ENCODE data around the gene EPHB1. TPM values are rescaled to one million over a fixed set of nuclear protein-coding genes. Genes with fewer than 3 reads are reported as not detected.

Gene EPHB1
- polyA plus RNA-seq, 3 donors: 0.06 to 0.55 TPM; not detected in 1

DNA sequence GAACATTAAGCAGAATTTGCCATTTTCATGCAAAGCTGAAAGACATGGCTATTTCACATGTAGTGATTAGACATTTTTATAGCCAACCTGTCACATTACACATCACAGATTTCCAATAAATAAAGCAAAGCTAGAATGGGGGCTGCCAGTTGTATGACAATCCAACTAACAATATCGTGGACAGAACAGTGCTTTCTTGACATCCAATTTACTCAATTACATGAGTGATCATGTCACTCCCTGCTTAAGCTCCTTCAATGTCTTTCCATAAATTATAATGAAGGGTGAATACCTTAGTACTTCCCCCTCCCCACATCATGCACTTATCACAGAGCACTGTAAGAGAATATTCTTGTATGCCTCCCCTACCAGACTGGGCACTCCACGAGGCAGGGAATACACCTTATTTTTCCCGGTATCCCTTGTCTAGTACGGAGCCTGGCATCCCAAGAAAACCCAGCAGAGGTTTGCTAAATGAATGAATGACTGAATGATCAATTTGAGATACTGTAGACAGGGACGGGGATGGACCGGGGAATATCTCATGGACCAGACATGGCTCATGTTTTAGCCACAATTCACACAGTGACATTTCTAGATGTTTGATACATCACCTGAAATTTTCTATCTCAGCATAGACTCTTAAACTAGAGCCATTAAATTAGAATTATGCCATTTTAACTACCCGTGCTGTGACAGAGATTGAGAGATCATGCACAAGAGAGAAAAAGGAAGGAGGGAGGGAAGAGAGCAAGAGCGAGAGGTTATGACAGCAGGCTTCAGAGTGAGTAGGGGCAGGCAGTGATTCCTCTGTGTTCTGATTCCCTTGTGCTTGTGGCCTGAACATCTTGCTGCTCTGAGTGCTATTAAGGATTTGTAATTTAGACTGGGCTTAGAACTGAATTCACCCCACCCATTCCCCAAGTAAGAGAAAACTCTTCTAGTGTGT lies 77.7 kb downstream of the EPHB1 start:
- intact Hi-C loops (cut with micrococcal nuclease): no loop called here
- H3K4me3 Mint-ChIP-seq: no peak overlapping the region
- Histone ChIP-seq H3K79me2 (ENCODE audit: insufficient read depth, low read length) (no peaks in the 10 kb centered on the region), H3K36me3 (replicated peaks in 1 of 2; ENCODE audit: control insufficient read depth in 1 of 2, insufficient read depth in 2 of 2, low read length in 2 of 2) (no peaks in the 10 kb centered on the region), H3K27ac (ENCODE audit: low read depth in 1 of 2, low read length in 2 of 2) (no peak overlapping the region), H3K27me3 (ENCODE audit: control insufficient read depth in 2 of 2, insufficient read depth in 2 of 2, low read length in 2 of 2) (no peaks in the 10 kb centered on the region), H3K4me2 (replicated peaks; ENCODE audit: extremely low read depth, low read length, poor library complexity, severe bottlenecking) (no peak overlapping the region), H3K4me3 (replicated peaks in 1 of 3; ENCODE audit: low read depth in 2 of 3, low read length in 3 of 3) (no peak overlapping the region), H3K9me3 (replicated peaks in 1 of 2; ENCODE audit: control insufficient read depth in 1 of 2, insufficient read depth in 1 of 2, low read length in 2 of 2) (no peaks in the 10 kb centered on the region), H3K9ac (ENCODE audit: insufficient read depth, low read length, poor library complexity, severe bottlenecking) (no peak overlapping the region), H2AFZ (ENCODE audit: insufficient read depth, low read depth, low read length, poor library complexity, severe bottlenecking) (no peak overlapping the region), H4K20me1 (ENCODE audit: insufficient read depth, low read length) (no peaks in the 10 kb centered on the region), H3K4me1 (ENCODE audit: control insufficient read depth in 1 of 2, insufficient read depth in 2 of 2, low read length in 2 of 2) (no peaks in the 10 kb centered on the region)
- peaks cover 3 to 6% (median 4%) of the 10 kb centered on the region in 3 donors for H3K27me3 Mint-ChIP-seq (ENCODE audit: low read depth in 3 of 3)
- H3K27ac Mint-ChIP-seq: peak overlapping the region in 1 of 7 donors; percentile 10
- peaks cover 0 to 3% (median 0%) of the 10 kb centered on the region in 7 donors for H3K9me3 Mint-ChIP-seq
- H3K4me1 Mint-ChIP-seq: peaks cover 5% of the 10 kb centered on the region
- H3K36me3 Mint-ChIP-seq: no peaks in the 10 kb centered on the region
- no CpG with 5 or more reads among the region's 8 CpGs for WGBS (ENCODE audit: insufficient coverage)
- TF ChIP-seq, protein P1, sequence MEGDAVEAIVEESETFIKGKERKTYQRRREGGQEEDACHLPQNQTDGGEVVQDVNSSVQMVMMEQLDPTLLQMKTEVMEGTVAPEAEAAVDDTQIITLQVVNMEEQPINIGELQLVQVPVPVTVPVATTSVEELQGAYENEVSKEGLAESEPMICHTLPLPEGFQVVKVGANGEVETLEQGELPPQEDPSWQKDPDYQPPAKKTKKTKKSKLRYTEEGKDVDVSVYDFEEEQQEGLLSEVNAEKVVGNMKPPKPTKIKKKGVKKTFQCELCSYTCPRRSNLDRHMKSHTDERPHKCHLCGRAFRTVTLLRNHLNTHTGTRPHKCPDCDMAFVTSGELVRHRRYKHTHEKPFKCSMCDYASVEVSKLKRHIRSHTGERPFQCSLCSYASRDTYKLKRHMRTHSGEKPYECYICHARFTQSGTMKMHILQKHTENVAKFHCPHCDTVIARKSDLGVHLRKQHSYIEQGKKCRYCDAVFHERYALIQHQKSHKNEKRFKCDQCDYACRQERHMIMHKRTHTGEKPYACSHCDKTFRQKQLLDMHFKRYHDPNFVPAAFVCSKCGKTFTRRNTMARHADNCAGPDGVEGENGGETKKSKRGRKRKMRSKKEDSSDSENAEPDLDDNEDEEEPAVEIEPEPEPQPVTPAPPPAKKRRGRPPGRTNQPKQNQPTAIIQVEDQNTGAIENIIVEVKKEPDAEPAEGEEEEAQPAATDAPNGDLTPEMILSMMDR (IDR thresholded peaks at IDR 0.05): no peak
- DNase-seq: no peak

DNA sequence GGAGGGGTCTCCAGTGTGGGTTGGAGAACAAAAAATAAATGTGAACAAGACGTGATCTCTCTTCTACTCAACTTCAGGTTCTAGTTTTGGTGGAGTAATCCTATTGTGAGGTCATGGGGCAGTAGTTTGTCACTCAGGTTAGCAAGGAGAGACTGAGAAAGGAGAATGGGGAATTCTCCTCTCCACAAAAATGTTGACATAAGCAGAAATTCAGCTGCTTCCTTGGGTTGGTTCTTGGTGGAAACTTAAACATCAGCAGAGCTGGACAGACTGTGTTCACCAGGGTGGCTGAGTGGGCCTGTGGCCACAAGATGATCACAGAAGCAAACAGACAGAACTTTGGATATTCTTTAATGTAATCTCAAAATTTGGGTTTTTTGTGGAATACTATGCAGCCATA lies 78.7 kb downstream of the EPHB1 start:
- Mint-ChIP-seq H3K4me1 (peaks cover 5% of the 10 kb centered on the region), H3K9me3 (peaks cover 0 to 3% (median 0%) of the 10 kb centered on the region in 7 donors), H3K36me3 (no peaks in the 10 kb centered on the region), H3K27me3 (ENCODE audit: low read depth in 3 of 3) (peaks cover 3 to 6% (median 4%) of the 10 kb centered on the region in 3 donors), H3K4me3 (no peak overlapping the region), H3K27ac (no peak overlapping the region)
- intact Hi-C loops (cut with micrococcal nuclease): no loop called here
- no peaks in the 10 kb centered on the region for H3K79me2 ChIP-seq (ENCODE audit: insufficient read depth, low read length)
- no peak overlapping the region for H2AFZ ChIP-seq (ENCODE audit: insufficient read depth, low read depth, low read length, poor library complexity, severe bottlenecking)
- no peak overlapping the region for H3K27ac ChIP-seq (ENCODE audit: low read depth in 1 of 2, low read length in 2 of 2)
- no peaks in the 10 kb centered on the region for H3K4me1 ChIP-seq (ENCODE audit: control insufficient read depth in 1 of 2, insufficient read depth in 2 of 2, low read length in 2 of 2)
- no peaks in the 10 kb centered on the region for H4K20me1 ChIP-seq (ENCODE audit: insufficient read depth, low read length)
- no peaks in the 10 kb centered on the region for H3K27me3 ChIP-seq (ENCODE audit: control insufficient read depth in 2 of 2, insufficient read depth in 2 of 2, low read length in 2 of 2)
- H3K4me2 ChIP-seq (replicated peaks; ENCODE audit: extremely low read depth, low read length, poor library complexity, severe bottlenecking): no peak overlapping the region
- TF ChIP-seq, protein P1 (IDR thresholded peaks at IDR 0.05): no peak
- no peaks in the 10 kb centered on the region for H3K9me3 ChIP-seq (replicated peaks in 1 of 2; ENCODE audit: control insufficient read depth in 1 of 2, insufficient read depth in 1 of 2, low read length in 2 of 2)
- DNase-seq: no peak
- WGBS (ENCODE audit: insufficient coverage): no CpG with 5 or more reads among the region's 1 CpG
- no peak overlapping the region for H3K4me3 ChIP-seq (replicated peaks in 1 of 3; ENCODE audit: low read depth in 2 of 3, low read length in 3 of 3)
- H3K9ac ChIP-seq (ENCODE audit: insufficient read depth, low read length, poor library complexity, severe bottlenecking): no peak overlapping the region
- no peaks in the 10 kb centered on the region for H3K36me3 ChIP-seq (replicated peaks in 1 of 2; ENCODE audit: control insufficient read depth in 1 of 2, insufficient read depth in 2 of 2, low read length in 2 of 2)
